ENCODE results near the gene CLIP2. TPM values are rescaled to one million over a fixed set of nuclear protein-coding genes. Genes with fewer than 3 reads are reported as not detected.
"Not testable (repeated sequence)": the region's sequence is repeated elsewhere in the genome, so short reads cannot be mapped to it uniquely, and the experiment has no call there.

CLIP2 gene
- total RNA-seq, 1 experiment from 2014 or later = 28.9 TPM

GRCh38 chr7:74312418-74313028 lies 23.3 kb downstream of the CLIP2 start:
- no peaks in the 10 kb centered on the region for H3K9me3 ChIP-seq (ENCODE audit: low read depth, low read length, poor library complexity, severe bottlenecking)
- ChIA-PET CTCF (no interaction called here), POLR2A (ENCODE audit: low non-redundant PET) (interaction anchor here (0.5 kb wide), 1 partner anchor 369 kb away, joined by 3 read pairs; no protein-coding TSS in a partner anchor)
- no peak for DNase-seq (ENCODE audit: low spot score)
- no peaks in the 10 kb centered on the region for H3K27me3 ChIP-seq (replicated peaks; ENCODE audit: insufficient read depth, low read depth, low read length, poor library complexity)
- intact Hi-C loops (cut with micrococcal nuclease; ENCODE audit: unreplicated experiment) = no loop called here
- no peaks in the 10 kb centered on the region for H3K36me3 ChIP-seq (ENCODE audit: insufficient read depth, low read length, poor library complexity, severe bottlenecking)
- no peak for TF ChIP-seq CTCF (conservative IDR thresholded peaks at IDR 0.05; ENCODE audit: low read depth, low read length)
- no peak for TF ChIP-seq EZH2 (IDR thresholded peaks at IDR 0.05; ENCODE audit: borderline replicate concordance, low read depth, low read length, poor library complexity, severe bottlenecking)
- H3K4me1 ChIP-seq (ENCODE audit: insufficient read depth, low read length, poor library complexity, severe bottlenecking) = no peaks in the 10 kb centered on the region
- no TSS peak for BruUV-seq (replicated peaks)
- no peak overlapping the region for H3K27ac ChIP-seq (ENCODE audit: low read depth, low read length, poor library complexity, severe bottlenecking)
- no peak overlapping the region for H3K4me3 ChIP-seq (ENCODE audit: low read depth, low read length, poor library complexity, severe bottlenecking)

GRCh38 chr7:74315891-74316290 lies 26.7 kb downstream of the CLIP2 start:
- H3K27me3 ChIP-seq (replicated peaks; ENCODE audit: insufficient read depth, low read depth, low read length, poor library complexity); DNase-seq (ENCODE audit: low spot score); H3K9me3 ChIP-seq (ENCODE audit: low read depth, low read length, poor library complexity, severe bottlenecking); H3K36me3 ChIP-seq (ENCODE audit: insufficient read depth, low read length, poor library complexity, severe bottlenecking); intact Hi-C loops (cut with micrococcal nuclease; ENCODE audit: unreplicated experiment); H3K27ac ChIP-seq (ENCODE audit: low read depth, low read length, poor library complexity, severe bottlenecking); H3K4me3 ChIP-seq (ENCODE audit: low read depth, low read length, poor library complexity, severe bottlenecking); CTCF ChIA-PET; H3K4me1 ChIP-seq (ENCODE audit: insufficient read depth, low read length, poor library complexity, severe bottlenecking); BruUV-seq (replicated peaks): not testable (repeated sequence)
- POLR2A ChIA-PET (ENCODE audit: low non-redundant PET) = interaction anchor here (0.6 kb wide), 1 partner anchor 123 kb away, joined by 6 read pairs; no protein-coding TSS in a partner anchor

GRCh38 chr7:74317146-74317782 lies 28.1 kb downstream of the CLIP2 start:
- BruUV-seq (replicated peaks) = no TSS peak
- intact Hi-C loops (cut with micrococcal nuclease; ENCODE audit: unreplicated experiment) = no loop called here

More at GRCh38 chr7:74317146-74317782, 28.1 kb downstream of the CLIP2 start:
- Histone ChIP-seq H3K36me3 (ENCODE audit: insufficient read depth, low read length, poor library complexity, severe bottlenecking) (no peaks in the 10 kb centered on the region), H3K4me1 (ENCODE audit: insufficient read depth, low read length, poor library complexity, severe bottlenecking) (no peaks in the 10 kb centered on the region), H3K9me3 (ENCODE audit: low read depth, low read length, poor library complexity, severe bottlenecking) (no peaks in the 10 kb centered on the region), H3K27me3 (replicated peaks; ENCODE audit: insufficient read depth, low read depth, low read length, poor library complexity) (no peaks in the 10 kb centered on the region), H3K4me3 (ENCODE audit: low read depth, low read length, poor library complexity, severe bottlenecking) (no peak overlapping the region), H3K27ac (ENCODE audit: low read depth, low read length, poor library complexity, severe bottlenecking) (no peak overlapping the region)
- CTCF ChIA-PET = interaction anchor here (0.6 kb wide), 1 partner anchor 68 kb away, joined by 6 read pairs; no protein-coding TSS in a partner anchor
- TF ChIP-seq EZH2 (IDR thresholded peaks at IDR 0.05; ENCODE audit: borderline replicate concordance, low read depth, low read length, poor library complexity, severe bottlenecking) (no peak), CTCF (conservative IDR thresholded peaks at IDR 0.05; ENCODE audit: low read depth, low read length) (no peak)
- POLR2A ChIA-PET (ENCODE audit: low non-redundant PET) = interaction anchor here (0.6 kb wide), 1 partner anchor 140 kb away, joined by 5 read pairs; no protein-coding TSS in a partner anchor
- no peak for DNase-seq (ENCODE audit: low spot score)

Data from A673 (cell line).